Transverse colon (tissue), 4 donors: Measurements from ENCODE around the gene RAB40C. TPM values are rescaled to one million over a fixed set of nuclear protein-coding genes. Genes with fewer than 3 reads are reported as not detected.

ENCODE experiments used
- DNase-seq: peaks from one replicate; pipeline ENCODE4 v3.0.0-alpha.2; 2019
- H3K27ac ChIP-seq, 4 donors: fragments of 200-600 bp; sonication (generic); 2 replicates each; pipeline ENCODE4 v1.5.1; 2016 to 2018; ENCODE audit warnings: inconsistent platforms in 4 of 4
- H3K27me3 ChIP-seq: fragments of 200-600 bp; sonication (generic); 2 replicates; pipeline ENCODE4 v1.5.1; 2017; ENCODE audit warnings: inconsistent platforms
- H3K36me3 ChIP-seq, 4 donors: fragments of 200-600 bp; sonication (generic); 2 replicates each; pipeline ENCODE4 v1.5.1; 2017 to 2019; ENCODE audit warnings: inconsistent platforms in 4 of 4
- H3K4me1 ChIP-seq, 4 donors: fragments of 200-600 bp; sonication (generic); 2 replicates each; pipeline ENCODE4 v1.5.1; 2017 to 2020; ENCODE audit warnings: inconsistent platforms in 4 of 4
- H3K4me3 ChIP-seq, 4 donors: fragments of 200-600 bp; sonication (generic); 1 replicate in 1 of 4; 2 replicates in 3 of 4; pipeline versions ENCODE4 v1.5.1 to v1.6.1; 2017 to 2019; ENCODE audit warnings: inconsistent platforms in 4 of 4
- H3K9me3 ChIP-seq, 2 donors: fragments of 200-600 bp; sonication (generic); 2 replicates each; pipeline ENCODE4 v1.5.1; 2017 to 2019; ENCODE audit warnings: inconsistent platforms in 2 of 2
- CTCF ChIP-seq, 5 experiments: fragments of 200-600 bp in 3 of 5; fragments of 450-650 bp in 2 of 5; sonication (generic) in 3 of 5; IDR thresholded peaks; 1 replicate in 2 of 5; 2 replicates in 3 of 5; pipeline ENCODE4 v1.5.1; 2016 to 2017; ENCODE audit warnings: antibody characterized with exemption in 5 of 5, inconsistent platforms in 3 of 5, mild to moderate bottlenecking in 2 of 5, moderate library complexity in 1 of 5
- EP300 ChIP-seq: sonication (generic); formaldehyde crosslinking; IDR thresholded peaks from one replicate; pipeline ENCODE4 v1.6.1; 2017; ENCODE audit warnings: antibody characterized with exemption, low read depth
- POLR2A ChIP-seq: fragments of 450-650 bp; IDR thresholded peaks from one replicate; pipeline ENCODE4 v1.6.1; 2016; ENCODE audit warnings: antibody characterized with exemption, mild to moderate bottlenecking, moderate library complexity
- POLR2AphosphoS5 ChIP-seq, 3 donors: sonication (generic); formaldehyde crosslinking; IDR thresholded peaks; one replicate each; pipeline ENCODE4 v1.6.1; 2016; ENCODE audit warnings: antibody characterized with exemption in 3 of 3
- WGBS, 2 donors: methylation state at CpG; one replicate each; pipeline ENCODE4 v1.1.5; 2018; ENCODE audit warnings: low coverage in 1 of 2; 5-methylcytosine and 5-hydroxymethylcytosine counted together
- in situ Hi-C, 4 donors: fragments of 200-750 bp; cut with MboI; loops; one replicate each; pipeline versions ENCODE4 v1.15.0 to v1.15.1; 2017; ENCODE audit warnings: low sequenced_read_pairs in 3 of 4, low pct_ligation_motif_present in 1 of 4, low pct_unique_long_range_greater_than_20kb in 1 of 4
- intact Hi-C: fragments of 100-400 bp; cut with DNase I; formaldehyde crosslinking; loops from one replicate; pipeline ENCODE4 v1.15.1; 2023; ENCODE audit warnings: low total_unique reads
- total RNA-seq, 4 donors: library from RNA; depleted of rRNA; stranded (reverse); fragments of >200 nt; gene quantifications; one replicate each; pipeline ENCODE4 v1.1.0, GENCODE V29; 2016

RAB40C gene
- total RNA-seq, 4 donors from 2014 or later = 54.8 to 111 (median 83.5) TPM

DNA sequence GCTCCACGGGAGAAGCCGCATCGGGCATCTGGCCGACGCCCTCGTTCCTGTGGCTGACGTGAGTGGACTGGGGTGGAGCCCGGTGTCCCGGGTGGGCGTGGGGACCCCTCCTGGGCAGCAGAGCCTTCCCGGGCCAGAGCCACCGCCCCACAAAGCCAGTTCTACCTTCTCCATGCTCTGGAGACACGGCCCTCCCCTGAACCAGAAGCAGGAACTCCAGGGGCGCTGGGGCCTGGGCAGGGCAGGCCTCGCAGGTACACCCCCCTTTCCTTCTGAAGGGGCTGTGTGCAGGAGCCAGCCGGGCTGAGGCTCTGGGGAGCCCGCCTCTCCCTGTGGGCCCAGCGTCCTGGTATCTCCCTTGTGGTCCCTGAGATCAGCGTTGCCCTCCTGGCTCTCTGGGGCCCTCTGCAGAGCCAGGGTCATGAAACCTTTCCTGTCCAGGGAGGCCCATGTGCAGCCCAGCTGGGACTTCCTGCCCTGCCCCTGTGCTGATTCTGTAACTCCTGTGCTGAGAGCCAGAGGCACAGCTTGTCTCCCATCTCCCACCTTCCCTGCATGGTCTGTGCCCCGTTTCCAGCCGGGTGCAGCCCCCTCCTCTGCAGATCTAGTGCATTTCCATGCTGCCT lies 13.6 kb upstream of the RAB40C start:
- in situ Hi-C loops (no loop called here), intact Hi-C loops (loop anchor here (5.0 kb wide), 1 partner anchor 86 kb away; no protein-coding TSS in a partner anchor)
- WGBS, 2 donors = 80 to 89% methylated on average over 1 to 17 of the region's 21 CpGs
- Histone ChIP-seq H3K4me1 (peaks cover 0 to 6% (median 2%) of the 10 kb centered on the region in 4 donors), H3K36me3 (peaks cover 0 to 10% (median 0%) of the 10 kb centered on the region in 4 donors), H3K9me3 (no peaks in the 10 kb centered on the region), H3K27me3 (no peaks in the 10 kb centered on the region), H3K27ac (no peak overlapping the region), H3K4me3 (no peak overlapping the region)
- no peak for TF ChIP-seq POLR2AphosphoS5 (IDR thresholded peaks at IDR 0.05)
- TF ChIP-seq CTCF (IDR thresholded peaks at IDR 0.05) = no peak
- no peak for TF ChIP-seq POLR2A
- TF ChIP-seq EP300 = no peak
- DNase-seq = no peak

- Histone ChIP-seq H3K27me3 (no peaks in the 10 kb centered on the region), H3K36me3 (peaks cover 0 to 10% (median 0%) of the 10 kb centered on the region in 4 donors), H3K4me1 (peaks cover 0 to 6% (median 2%) of the 10 kb centered on the region in 4 donors), H3K9me3 (no peaks in the 10 kb centered on the region), H3K27ac (no peak overlapping the region), H3K4me3 (no peak overlapping the region)
- 67% methylated on average over 8 of the region's 8 CpGs; no CpG with 5 or more reads in 1 of the 2 donors for WGBS, 2 donors
- intact Hi-C loops = loop anchor here (5.0 kb wide), 1 partner anchor 85 kb away; no protein-coding TSS in a partner anchor
- no peak for TF ChIP-seq EP300
- TF ChIP-seq CTCF (IDR thresholded peaks at IDR 0.05) = no peak
- no peak for TF ChIP-seq POLR2A
- TF ChIP-seq POLR2AphosphoS5 (IDR thresholded peaks at IDR 0.05) = no peak
- no peak for DNase-seq
- in situ Hi-C loops = no loop called here
Observed at GRCh38 chr16:576823-577201, 13.1 kb upstream of the RAB40C start.

DNA sequence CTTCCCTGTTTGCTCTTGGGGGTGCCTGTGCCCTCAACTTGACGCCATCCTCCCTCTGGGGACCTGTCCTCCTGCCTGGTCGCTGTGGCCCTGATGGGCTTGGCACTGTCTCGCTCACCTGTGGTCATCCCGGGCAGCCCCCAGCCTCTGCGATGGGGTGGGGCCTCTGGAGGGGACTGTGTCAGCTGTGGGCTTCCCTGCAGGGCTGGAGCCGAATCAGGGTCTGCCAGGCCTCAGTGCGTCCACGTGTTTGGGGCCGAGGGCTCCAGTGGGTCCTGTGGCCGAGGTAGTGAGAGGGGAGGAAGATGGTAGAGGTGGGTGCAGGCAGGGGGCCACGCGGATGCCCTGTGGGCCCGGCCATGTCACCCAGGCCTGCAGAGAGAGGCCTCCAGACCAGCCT lies 12.1 kb upstream of the RAB40C start:
- intact Hi-C loops = loop anchor here (5.0 kb wide), 1 partner anchor 85 kb away; no protein-coding TSS in a partner anchor
- Histone ChIP-seq H3K27ac (no peak overlapping the region), H3K36me3 (peaks cover 0 to 10% (median 0%) of the 10 kb centered on the region in 4 donors), H3K9me3 (no peaks in the 10 kb centered on the region), H3K4me1 (peaks cover 0 to 6% (median 2%) of the 10 kb centered on the region in 4 donors), H3K27me3 (no peaks in the 10 kb centered on the region), H3K4me3 (no peak overlapping the region)
- in situ Hi-C loops = no loop called here
- no peak for DNase-seq
- WGBS, 2 donors = 93% methylated on average over 13 of the region's 13 CpGs; no CpG with 5 or more reads in 1 of the 2 donors
- TF ChIP-seq POLR2AphosphoS5 (IDR thresholded peaks at IDR 0.05) (no peak), POLR2A (no peak), EP300 (no peak), CTCF (IDR thresholded peaks at IDR 0.05) (no peak)

- intact Hi-C loops (loop anchor here (5.0 kb wide), 1 partner anchor 84 kb away; no protein-coding TSS in a partner anchor), in situ Hi-C loops (no loop called here)
- peaks cover 0 to 10% (median 0%) of the 10 kb centered on the region in 4 donors for H3K36me3 ChIP-seq
- WGBS, 2 donors = 60 to 77% methylated on average over 1 to 14 of the region's 24 CpGs
- TF ChIP-seq EP300 = no peak
- no peak for TF ChIP-seq POLR2AphosphoS5 (IDR thresholded peaks at IDR 0.05)
- no peak for TF ChIP-seq CTCF (IDR thresholded peaks at IDR 0.05)
- TF ChIP-seq POLR2A = no peak
- no peak overlapping the region for H3K27ac ChIP-seq
- no peak overlapping the region for H3K4me3 ChIP-seq
- H3K27me3 ChIP-seq = no peaks in the 10 kb centered on the region
- no peaks in the 10 kb centered on the region for H3K9me3 ChIP-seq
- peaks cover 0 to 6% (median 2%) of the 10 kb centered on the region in 4 donors for H3K4me1 ChIP-seq
- DNase-seq = no peak
Observed at GRCh38 chr16:578232-578869, 11.5 kb upstream of the RAB40C start.
